ENCODE results near the gene MTSS2.

DNA sequence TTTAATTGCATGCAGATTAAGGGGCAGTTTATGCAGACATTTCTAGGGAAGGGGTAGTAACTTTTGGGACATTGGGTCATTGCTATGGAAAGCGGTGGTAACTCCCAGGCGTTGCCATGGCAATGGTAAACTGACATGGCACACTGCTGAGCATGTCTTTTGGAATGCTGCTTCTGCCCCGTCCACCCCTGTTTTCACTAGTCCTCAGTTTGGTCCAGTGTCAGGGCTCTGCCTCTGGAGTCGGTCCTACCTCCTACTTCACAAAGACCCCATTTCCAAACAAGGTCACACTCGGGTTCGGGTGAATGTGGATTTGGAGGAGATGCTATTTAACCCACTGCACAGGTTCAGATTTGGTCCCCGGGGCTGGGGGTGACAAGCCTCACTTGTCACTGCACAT, 36.6 kb downstream of the MTSS2 start:
- TF ChIP-seq SRF (IDR thresholded peaks at IDR 0.05; ENCODE audit: low read depth, low read length) = no peak
- no peak for TF ChIP-seq YY1 (IDR thresholded peaks at IDR 0.05; ENCODE audit: low read depth, low read length)
- no peak for TF ChIP-seq CHD1 (IDR thresholded peaks at IDR 0.05; ENCODE audit: low read depth, low read length)
- TF ChIP-seq, protein P1, sequence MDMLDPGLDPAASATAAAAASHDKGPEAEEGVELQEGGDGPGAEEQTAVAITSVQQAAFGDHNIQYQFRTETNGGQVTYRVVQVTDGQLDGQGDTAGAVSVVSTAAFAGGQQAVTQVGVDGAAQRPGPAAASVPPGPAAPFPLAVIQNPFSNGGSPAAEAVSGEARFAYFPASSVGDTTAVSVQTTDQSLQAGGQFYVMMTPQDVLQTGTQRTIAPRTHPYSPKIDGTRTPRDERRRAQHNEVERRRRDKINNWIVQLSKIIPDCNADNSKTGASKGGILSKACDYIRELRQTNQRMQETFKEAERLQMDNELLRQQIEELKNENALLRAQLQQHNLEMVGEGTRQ (IDR thresholded peaks at IDR 0.05; ENCODE audit: low read length) = no peak
- TF ChIP-seq, protein P2, sequence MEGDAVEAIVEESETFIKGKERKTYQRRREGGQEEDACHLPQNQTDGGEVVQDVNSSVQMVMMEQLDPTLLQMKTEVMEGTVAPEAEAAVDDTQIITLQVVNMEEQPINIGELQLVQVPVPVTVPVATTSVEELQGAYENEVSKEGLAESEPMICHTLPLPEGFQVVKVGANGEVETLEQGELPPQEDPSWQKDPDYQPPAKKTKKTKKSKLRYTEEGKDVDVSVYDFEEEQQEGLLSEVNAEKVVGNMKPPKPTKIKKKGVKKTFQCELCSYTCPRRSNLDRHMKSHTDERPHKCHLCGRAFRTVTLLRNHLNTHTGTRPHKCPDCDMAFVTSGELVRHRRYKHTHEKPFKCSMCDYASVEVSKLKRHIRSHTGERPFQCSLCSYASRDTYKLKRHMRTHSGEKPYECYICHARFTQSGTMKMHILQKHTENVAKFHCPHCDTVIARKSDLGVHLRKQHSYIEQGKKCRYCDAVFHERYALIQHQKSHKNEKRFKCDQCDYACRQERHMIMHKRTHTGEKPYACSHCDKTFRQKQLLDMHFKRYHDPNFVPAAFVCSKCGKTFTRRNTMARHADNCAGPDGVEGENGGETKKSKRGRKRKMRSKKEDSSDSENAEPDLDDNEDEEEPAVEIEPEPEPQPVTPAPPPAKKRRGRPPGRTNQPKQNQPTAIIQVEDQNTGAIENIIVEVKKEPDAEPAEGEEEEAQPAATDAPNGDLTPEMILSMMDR (IDR thresholded peaks at IDR 0.05; ENCODE audit: control extremely low read depth in 1 of 3, insufficient read depth in 1 of 3, low read depth in 1 of 3, low read length in 3 of 3) = no peak
- TF ChIP-seq CBX8 (IDR thresholded peaks at IDR 0.05; ENCODE audit: borderline replicate concordance, low read depth, low read length) = no peak
- TF ChIP-seq FOSL1 (IDR thresholded peaks at IDR 0.05; ENCODE audit: insufficient read depth, low read depth, low read length) = no peak
- TF ChIP-seq EZH2 (IDR thresholded peaks at IDR 0.05; ENCODE audit: low read depth, low read length, severe bottlenecking) = no peak
- no peak for TF ChIP-seq SIN3A (conservative IDR thresholded peaks at IDR 0.05 in 1 of 2, IDR thresholded peaks at IDR 0.05 in 1 of 2; ENCODE audit: low read depth in 1 of 2, low read length in 2 of 2)

Data from H1 (cell line).